ENCODE data around the gene VAT1.
"Not testable (repeated sequence)": the region's sequence is repeated elsewhere in the genome, so short reads cannot be mapped to it uniquely, and the experiment has no call there.

VAT1 gene

GRCh38 chr17:43021741-43022512 lies at the start of gene VAT1:
TSS of gene VAT1 (minus strand) at chr17:43022385. CDS start at chr17:43022322, 63 bp downstream.
- DNase-seq: peak; percentile 43

- DNase-seq: no peak
Measured at GRCh38 chr17:43070872-43071271, 48.7 kb upstream of the VAT1 start.

- no peak for DNase-seq
Measured at GRCh38 chr17:43070257-43070656, 48.1 kb upstream of the VAT1 start.

- no peak for DNase-seq
Measured at GRCh38 chr17:43069368-43069898, 47.2 kb upstream of the VAT1 start.

GRCh38 chr17:43068570-43069367 lies 46.6 kb upstream of the VAT1 start:
- peak; percentile 26 for DNase-seq

GRCh38 chr17:43062984-43063638 lies 40.9 kb upstream of the VAT1 start:
- DNase-seq: no peak

GRCh38 chr17:43056051-43056450 lies 33.9 kb upstream of the VAT1 start:
- DNase-seq: no peak

GRCh38 chr17:43053008-43053407 lies 30.8 kb upstream of the VAT1 start:
- not testable (repeated sequence) for DNase-seq

GRCh38 chr17:43051969-43052368 lies 29.8 kb upstream of the VAT1 start:
- DNase-seq: no peak

GRCh38 chr17:43044024-43044423 lies 21.8 kb upstream of the VAT1 start:
- no peak for DNase-seq

- no peak for DNase-seq
Measured at GRCh38 chr17:43043307-43043706, 21.1 kb upstream of the VAT1 start.

GRCh38 chr17:43042025-43042628 lies 19.9 kb upstream of the VAT1 start:
- DNase-seq: no peak

GRCh38 chr17:43040655-43041054 lies 18.5 kb upstream of the VAT1 start:
- DNase-seq: no peak

GRCh38 chr17:43039646-43040045 lies 17.5 kb upstream of the VAT1 start:
- DNase-seq: no peak

- no peak for DNase-seq
Measured at GRCh38 chr17:43034894-43035293, 12.7 kb upstream of the VAT1 start.

GRCh38 chr17:43033948-43034881 lies 12.0 kb upstream of the VAT1 start:
- peak; percentile 82 for DNase-seq

- no peak for DNase-seq
Measured at GRCh38 chr17:43031666-43032065, 9.5 kb upstream of the VAT1 start.

GRCh38 chr17:43030137-43030767 lies 8.1 kb upstream of the VAT1 start:
- no peak for DNase-seq

- DNase-seq: no peak
Measured at GRCh38 chr17:43028221-43028861, 6.2 kb upstream of the VAT1 start.

Measured in DMS79 (cell line).